HG02884 (cell line): Measurements from ENCODE around the gene ORC4.

Experiments
- ATAC-seq: cut with Tn5 transposase; IDR thresholded peaks from one replicate; pipeline ENCODE4 v1.9.1; 2021; ENCODE audit warnings: mild to moderate bottlenecking, moderate library complexity; ENCODE audit not compliant: unreplicated experiment

The ORC4 gene

GRCh38 chr2:148020111-148021058 lies at the start of gene ORC4:
ORC4 (minus strand) TSS chr2:148020737; CDS start chr2:147975958, 44,779 bp downstream.
- peak; percentile 71 for ATAC-seq

GRCh38 chr2:148067801-148068200 lies 47.3 kb upstream of the ORC4 start:
- no peak for ATAC-seq

DNA sequence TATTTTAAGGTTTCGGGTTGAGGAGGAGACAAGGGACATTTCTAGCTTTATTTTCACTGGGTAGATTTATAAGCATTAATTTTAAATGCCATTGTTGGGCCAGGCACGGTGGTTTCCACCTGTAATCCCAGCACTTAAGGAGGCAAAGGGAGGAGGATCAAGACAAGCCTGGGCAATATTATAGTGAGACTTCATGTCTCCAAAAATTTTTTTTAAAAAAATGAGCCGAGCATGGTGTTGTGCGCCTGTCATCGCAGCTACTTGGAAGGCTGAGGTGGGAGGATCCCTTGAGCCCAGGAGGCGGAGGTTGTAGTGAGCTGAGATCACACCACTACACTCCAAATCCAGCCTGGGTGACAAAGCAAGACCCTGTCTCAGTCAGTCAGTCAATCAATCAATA lies 45.4 kb upstream of the ORC4 start:
- no peak for ATAC-seq

DNA sequence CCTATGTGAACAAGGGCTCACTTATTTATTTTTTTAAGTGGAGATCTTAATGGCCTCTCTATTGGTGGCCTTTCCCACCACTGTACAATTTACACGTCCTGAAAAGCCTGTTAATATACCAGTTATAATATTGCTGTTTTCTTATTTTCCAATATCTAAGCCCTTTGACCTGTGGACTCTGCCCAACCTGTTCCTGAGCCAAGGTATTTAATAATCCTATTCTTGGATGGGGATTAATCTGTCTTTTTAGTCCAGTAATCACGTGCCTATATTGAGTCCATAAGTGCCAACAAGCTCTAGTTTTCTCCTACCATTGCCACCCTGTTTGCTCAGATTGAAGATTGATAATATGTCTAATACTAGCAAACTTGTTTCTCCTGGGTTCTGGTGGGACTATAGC lies 43.1 kb upstream of the ORC4 start:
- no peak for ATAC-seq

- no peak for ATAC-seq
These were observed 38.1 kb upstream of the ORC4 start for GRCh38 chr2:148058641-148059040.

DNA sequence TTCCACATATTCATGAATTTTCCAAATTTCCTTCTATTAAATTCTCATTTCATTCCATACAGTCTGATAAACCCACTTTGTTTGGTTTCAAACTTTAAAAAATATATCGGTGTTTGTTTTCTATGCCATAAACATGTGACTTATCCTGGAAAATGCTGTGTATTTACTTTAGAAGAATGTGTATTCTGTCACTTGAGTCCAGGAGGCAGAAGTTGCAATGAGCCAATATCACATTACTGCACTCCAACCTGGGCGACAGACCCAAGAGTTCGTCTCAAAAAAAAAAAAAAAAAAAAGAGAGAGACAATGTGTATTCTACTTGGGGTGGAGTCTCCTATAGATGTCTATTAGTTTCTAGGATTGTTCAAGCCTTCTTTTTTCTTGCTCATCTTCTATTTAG lies 32.1 kb upstream of the ORC4 start:
- no peak for ATAC-seq

DNA sequence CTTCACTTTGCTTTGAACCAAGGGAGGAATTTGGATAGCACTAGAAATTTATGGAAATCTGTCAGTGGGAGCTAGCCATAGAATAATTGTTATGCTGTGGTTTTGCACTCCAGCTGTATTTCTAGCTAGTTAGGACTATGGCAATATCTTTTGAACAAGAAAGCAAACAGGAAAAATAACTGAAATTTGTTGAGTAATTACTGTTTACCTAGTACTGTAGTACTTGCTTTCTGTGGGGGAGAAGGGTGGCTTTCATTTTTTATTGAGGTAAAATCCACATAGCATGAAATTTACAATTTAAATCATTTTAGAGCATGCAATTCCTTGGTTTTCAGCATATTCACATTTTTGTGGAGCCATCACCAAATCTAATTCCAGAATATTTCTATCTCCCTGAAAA lies 28.7 kb upstream of the ORC4 start:
- ATAC-seq: no peak

DNA sequence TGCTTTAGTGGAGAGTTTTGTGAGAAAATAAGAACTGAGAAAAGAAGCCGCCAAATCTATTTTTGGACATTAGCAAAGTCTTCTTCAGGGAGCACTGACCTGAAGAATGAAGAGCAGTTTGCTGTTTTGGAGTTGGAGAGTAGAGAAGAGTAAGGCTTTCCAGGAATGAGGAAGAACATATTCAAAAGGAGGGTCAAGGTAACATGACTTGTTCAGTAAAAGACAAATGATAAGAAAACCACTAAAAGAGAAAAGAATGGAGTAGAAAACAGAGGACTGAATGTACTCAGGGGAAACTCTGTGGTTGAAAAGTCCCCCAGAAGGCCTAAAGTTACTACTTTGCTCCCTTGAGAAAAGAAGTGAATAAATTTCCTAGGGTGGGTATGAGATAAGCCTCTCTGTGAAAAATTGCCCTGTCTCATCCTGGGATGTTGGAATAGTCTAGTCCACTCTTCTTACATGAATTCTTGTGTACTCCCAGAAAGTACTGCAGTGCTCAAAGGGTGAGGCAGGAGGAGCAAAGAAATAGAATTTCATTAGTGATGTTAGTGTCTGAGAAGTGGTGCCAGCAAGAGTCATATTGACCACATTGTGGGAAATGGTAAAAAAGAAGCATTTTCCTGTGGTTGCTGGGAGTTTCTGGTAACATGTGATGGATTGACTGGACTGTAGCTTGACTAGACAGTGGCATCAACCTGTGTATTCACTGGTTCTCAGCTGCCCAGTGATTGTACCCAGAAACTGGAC lies 28.1 kb upstream of the ORC4 start:
- ATAC-seq: peak; percentile 55

- no peak for ATAC-seq
These were observed 26.3 kb upstream of the ORC4 start for GRCh38 chr2:148046802-148047201.

GRCh38 chr2:148044322-148044721 lies 23.8 kb upstream of the ORC4 start:
- ATAC-seq: no peak

- ATAC-seq: peak; percentile 97
These were observed 21.7 kb upstream of the ORC4 start for GRCh38 chr2:148042219-148042618.

DNA sequence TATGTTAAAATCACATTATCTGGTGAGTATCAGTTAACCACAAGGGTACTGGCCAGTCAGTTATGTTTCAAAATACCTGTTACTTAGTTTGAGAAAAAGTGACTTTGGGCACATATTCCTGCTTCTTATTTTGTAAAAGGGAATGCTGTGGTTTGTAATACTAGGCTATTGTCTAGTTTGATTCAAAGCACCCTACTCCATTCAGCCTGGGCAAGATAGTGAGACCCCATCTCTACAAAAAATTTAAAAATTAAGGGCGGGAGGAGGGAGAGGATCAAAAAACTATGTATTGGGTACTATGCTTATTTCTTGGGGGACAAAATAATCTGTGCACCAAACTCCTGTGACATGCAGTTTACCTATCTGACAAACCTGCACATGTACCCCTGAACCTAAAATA lies 19.2 kb upstream of the ORC4 start:
- no peak for ATAC-seq

- ATAC-seq: no peak
These were observed 11.7 kb upstream of the ORC4 start for GRCh38 chr2:148032215-148032614.

GRCh38 chr2:148031152-148031551 lies 10.6 kb upstream of the ORC4 start:
- ATAC-seq: no peak

GRCh38 chr2:148028781-148029180 lies 8.2 kb upstream of the ORC4 start:
- ATAC-seq: no peak

DNA sequence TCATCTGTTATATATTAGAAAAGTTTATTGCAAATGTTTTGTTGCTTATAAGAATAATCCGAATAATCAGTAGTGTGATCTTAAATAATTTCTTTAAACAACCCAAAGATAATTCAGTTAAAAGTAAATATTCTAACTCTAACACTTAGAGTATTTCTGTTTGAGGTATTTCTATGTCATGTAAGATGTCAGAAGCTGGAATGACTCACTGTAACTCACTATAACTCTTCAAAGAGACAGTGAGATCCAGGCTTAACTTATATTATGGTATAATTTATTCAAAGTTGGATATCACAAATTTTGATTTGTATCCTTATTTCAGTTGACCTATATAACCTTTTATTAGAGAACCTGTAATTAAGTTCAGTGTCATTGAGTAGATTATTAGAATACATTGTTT lies 7.3 kb upstream of the ORC4 start:
- ATAC-seq: no peak

- ATAC-seq: no peak
These were observed 6.0 kb upstream of the ORC4 start for GRCh38 chr2:148026573-148026972.

GRCh38 chr2:148023861-148024260 lies 3.3 kb upstream of the ORC4 start:
- no peak for ATAC-seq

DNA sequence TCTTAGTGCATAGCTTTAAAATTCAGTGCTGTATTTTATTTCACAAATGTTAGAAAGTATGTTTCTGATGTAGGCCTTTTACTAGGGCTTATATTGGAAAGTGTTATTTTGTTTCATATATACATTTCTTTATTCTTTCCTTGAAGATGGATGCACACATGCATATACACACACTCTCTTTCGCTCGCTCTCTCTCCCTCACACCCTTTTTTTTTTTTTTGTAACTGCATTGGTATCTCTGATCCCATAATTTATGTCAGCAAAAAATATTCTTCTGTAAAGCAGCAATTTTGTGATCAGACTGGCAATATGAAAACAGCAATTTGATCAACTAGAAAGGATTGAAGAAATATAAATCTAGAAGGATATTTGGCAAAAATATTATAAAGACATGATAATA lies 2.3 kb upstream of the ORC4 start:
- ATAC-seq: no peak

GRCh38 chr2:148022351-148022750 lies 1.8 kb upstream of the ORC4 start:
- ATAC-seq: no peak

GRCh38 chr2:148021886-148022285 lies 1.3 kb upstream of the ORC4 start:
- no peak for ATAC-seq
